Activated CD8-positive, alpha-beta memory T cell treated with anti-CD3 and anti-CD28 coated beads, Interleukin-2, amount 50 U/mL, for 1 hour (primary cell): ENCODE measurements around the gene APOBEC4.

ENCODE experiments used
- DNase-seq: peaks from one replicate; pipeline ENCODE4 v3.0.0-alpha.2; 2020; ENCODE audit errors: extremely low read depth

Gene APOBEC4

GRCh38 chr1:183674886-183675285 lies 21.8 kb upstream of the APOBEC4 start:
- no peak for DNase-seq

- DNase-seq, result no peak
Observed at GRCh38 chr1:183674339-183674738, 21.2 kb upstream of the APOBEC4 start.

GRCh38 chr1:183673605-183674323 lies 20.6 kb upstream of the APOBEC4 start:
- DNase-seq, result no peak

GRCh38 chr1:183670169-183670568 lies 17.1 kb upstream of the APOBEC4 start:
- no peak for DNase-seq

- no peak for DNase-seq
Observed at GRCh38 chr1:183656355-183656754, 3.2 kb upstream of the APOBEC4 start.

- no peak for DNase-seq
Observed at GRCh38 chr1:183655562-183656075, 2.5 kb upstream of the APOBEC4 start.

- DNase-seq, result no peak
Observed at GRCh38 chr1:183654706-183655105, 1.6 kb upstream of the APOBEC4 start.

GRCh38 chr1:183653876-183654451 lies 848 bp upstream of the APOBEC4 start:
- DNase-seq, result no peak

- no peak for DNase-seq
Observed at GRCh38 chr1:183653462-183653794, 312 bp upstream of the APOBEC4 start.

- no peak for DNase-seq
Observed at GRCh38 chr1:183652107-183652506, 1.0 kb downstream of the APOBEC4 start.

GRCh38 chr1:183651612-183652011 lies 1.5 kb downstream of the APOBEC4 start:
- no peak for DNase-seq

- no peak for DNase-seq
Observed at GRCh38 chr1:183648042-183648441, 5.1 kb downstream of the APOBEC4 start.

- no peak for DNase-seq
Observed at GRCh38 chr1:183646776-183647175, 6.3 kb downstream of the APOBEC4 start.

- no peak for DNase-seq
Observed at GRCh38 chr1:183645531-183645930, 7.6 kb downstream of the APOBEC4 start.

GRCh38 chr1:183642166-183642565 lies 10.9 kb downstream of the APOBEC4 start:
- DNase-seq, result no peak

GRCh38 chr1:183640193-183640592 lies 12.9 kb downstream of the APOBEC4 start:
- DNase-seq, result no peak

- DNase-seq, result no peak
Observed at GRCh38 chr1:183638649-183639387, 14.3 kb downstream of the APOBEC4 start.

- no peak for DNase-seq
Observed at GRCh38 chr1:183636783-183637182, 16.3 kb downstream of the APOBEC4 start.

- no peak for DNase-seq
Observed at GRCh38 chr1:183636334-183636682, 16.8 kb downstream of the APOBEC4 start.

GRCh38 chr1:183635606-183636333 lies 17.3 kb downstream of the APOBEC4 start, which contains the start of gene ARPC5:
TSS of gene ARPC5 (minus strand) at chr1:183635783. CDS start at chr1:183635659, 124 bp downstream.
- DNase-seq, result peak; percentile 86

- DNase-seq, result no peak
Observed at GRCh38 chr1:183635099-183635605, 18.0 kb downstream of the APOBEC4 start.
